SK-N-MC (cell line): ENCODE results near the gene SERTM1.

Experiments used
- EZH2 ChIP-seq: fragments of 200-600 bp; sonication (generic); IDR thresholded peaks from one replicate; pipeline ENCODE4 v1.6.1; 2017; ENCODE audit warnings: antibody characterized with exemption
- POLR2AphosphoS5 ChIP-seq: IDR thresholded peaks from 2 replicates; pipeline ENCODE4 v1.6.1; 2012; ENCODE audit warnings: mild to moderate bottlenecking, low read depth, low read length, borderline replicate concordance

DNA sequence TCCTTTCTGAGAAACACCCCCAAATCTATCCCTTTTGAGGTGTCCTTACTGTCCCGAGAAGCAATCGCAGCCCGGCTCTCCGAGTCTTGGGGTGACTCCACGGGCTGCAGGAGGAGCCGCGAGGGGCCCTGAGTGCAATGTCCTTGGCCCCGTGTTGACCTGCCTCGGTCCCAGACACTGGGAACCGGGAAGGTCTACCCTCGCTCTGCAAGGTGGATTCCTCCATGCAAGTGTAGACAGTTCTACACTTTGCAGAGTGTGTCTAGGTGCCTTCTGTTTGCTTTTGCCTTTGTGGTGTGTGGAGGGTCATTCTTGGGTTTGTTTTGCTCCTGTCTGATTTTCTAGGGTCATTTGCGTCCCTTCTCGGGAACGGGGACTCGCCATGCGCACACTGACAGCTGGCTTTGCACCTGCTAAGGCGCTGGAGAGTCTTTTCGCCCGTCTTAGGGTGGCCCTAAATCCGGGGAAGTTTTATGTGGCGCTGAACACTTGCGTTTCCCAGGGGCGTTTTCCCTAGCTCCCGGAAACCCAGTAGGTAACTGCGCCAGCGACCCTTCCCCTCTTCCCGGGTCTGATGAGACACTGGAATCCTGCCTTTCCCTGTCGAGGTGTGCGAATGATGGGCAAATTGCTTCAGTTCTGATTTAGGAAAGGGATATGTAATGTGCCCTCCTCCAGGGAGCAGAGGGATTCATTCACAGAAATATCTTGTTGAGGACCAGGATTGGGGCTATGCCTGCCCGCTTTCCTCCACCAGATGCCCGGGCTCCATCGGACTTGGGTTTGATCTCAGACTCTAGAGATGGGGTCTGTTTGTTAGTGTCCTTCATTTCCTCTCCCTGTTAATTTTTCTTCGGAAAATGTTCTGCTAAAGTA is 755 bp downstream of the SERTM1 start:
- TF ChIP-seq POLR2AphosphoS5 (no peak), EZH2 (no peak)
